ENCODE measurements around the gene ULK1. TPM values are rescaled to one million over a fixed set of nuclear protein-coding genes. Genes with fewer than 3 reads are reported as not detected.

The ULK1 gene
- total and polyA plus RNA-seq, 2 of the 13 experiments (the other 11 are each of a cell fraction or from before 2014, with no cell fraction given): 2.8 to 10.1 TPM

DNA sequence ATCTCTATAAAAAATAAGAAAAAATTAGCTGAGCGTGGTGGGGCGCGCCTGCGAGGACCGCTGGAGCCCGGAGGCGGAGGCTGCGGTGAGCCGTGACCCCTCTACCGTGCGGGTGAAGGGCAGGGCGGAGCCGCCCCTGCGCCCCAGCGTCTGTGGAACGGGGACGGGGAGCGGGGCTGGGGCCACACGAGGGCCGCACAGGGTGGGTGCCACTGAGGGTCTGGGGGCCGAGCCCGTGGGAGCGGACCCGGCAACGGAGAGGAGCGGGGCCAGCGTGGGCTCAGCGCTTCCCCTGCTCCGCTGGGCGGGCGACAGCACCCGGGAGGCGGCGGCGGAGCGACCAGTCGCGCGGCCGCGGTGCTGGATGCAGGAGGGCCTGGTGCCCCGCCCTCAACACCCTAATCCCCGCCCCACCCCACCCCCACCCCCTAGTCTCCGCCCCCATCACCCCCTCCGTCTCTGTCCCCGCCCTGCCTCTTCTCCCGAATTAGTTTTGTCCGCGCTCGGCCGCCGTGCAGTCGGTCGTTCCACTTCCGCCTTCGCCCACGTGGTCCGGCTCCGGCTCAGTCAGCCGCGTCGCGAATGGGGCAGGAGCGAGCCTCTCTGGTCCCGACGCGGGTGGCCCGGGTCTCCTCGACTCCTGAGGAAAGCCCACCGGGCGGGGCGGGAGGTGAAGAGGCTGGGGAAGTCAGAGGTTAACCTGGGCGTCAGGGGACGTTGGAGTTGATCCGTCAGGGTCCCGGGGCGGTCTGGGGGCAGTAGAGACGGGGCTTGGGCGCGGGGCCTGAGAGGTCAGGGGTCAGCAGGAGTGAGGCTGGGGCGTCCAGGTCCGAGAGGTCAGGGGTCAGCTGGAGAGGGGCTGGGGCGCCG lies 34.5 kb downstream of the ULK1 start, which contains the start of gene PUS1 (continued):
- TF ChIP-seq, protein P1, sequence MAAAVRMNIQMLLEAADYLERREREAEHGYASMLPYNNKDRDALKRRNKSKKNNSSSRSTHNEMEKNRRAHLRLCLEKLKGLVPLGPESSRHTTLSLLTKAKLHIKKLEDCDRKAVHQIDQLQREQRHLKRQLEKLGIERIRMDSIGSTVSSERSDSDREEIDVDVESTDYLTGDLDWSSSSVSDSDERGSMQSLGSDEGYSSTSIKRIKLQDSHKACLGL (CRISPR knock-in tag; IDR thresholded peaks at IDR 0.05): peak; percentile 99
- TF ChIP-seq ELK4 (CRISPR knock-in tag; IDR thresholded peaks at IDR 0.05; ENCODE audit: borderline replicate concordance) (no peak), RXRA (CRISPR knock-in tag; IDR thresholded peaks at IDR 0.05) (0 out of 2 replicates have a peak, but pooled peaks have one; percentile 4), NONO (IDR thresholded peaks at IDR 0.05) (no peak), NONO (CRISPR knock-in tag; conservative IDR thresholded peaks at IDR 0.05) (peak; percentile 96), SALL2 (CRISPR knock-in tag; IDR thresholded peaks at IDR 0.05) (peak; percentile 83; the same call in 1 of the 2 replicates), ZNF530 (CRISPR knock-in tag; IDR thresholded peaks at IDR 0.05; ENCODE audit: low read depth) (no peak), ZNF614 (CRISPR knock-in tag; IDR thresholded peaks at IDR 0.05; ENCODE audit: borderline replicate concordance) (no peak)
- TF ChIP-seq, protein P2, sequence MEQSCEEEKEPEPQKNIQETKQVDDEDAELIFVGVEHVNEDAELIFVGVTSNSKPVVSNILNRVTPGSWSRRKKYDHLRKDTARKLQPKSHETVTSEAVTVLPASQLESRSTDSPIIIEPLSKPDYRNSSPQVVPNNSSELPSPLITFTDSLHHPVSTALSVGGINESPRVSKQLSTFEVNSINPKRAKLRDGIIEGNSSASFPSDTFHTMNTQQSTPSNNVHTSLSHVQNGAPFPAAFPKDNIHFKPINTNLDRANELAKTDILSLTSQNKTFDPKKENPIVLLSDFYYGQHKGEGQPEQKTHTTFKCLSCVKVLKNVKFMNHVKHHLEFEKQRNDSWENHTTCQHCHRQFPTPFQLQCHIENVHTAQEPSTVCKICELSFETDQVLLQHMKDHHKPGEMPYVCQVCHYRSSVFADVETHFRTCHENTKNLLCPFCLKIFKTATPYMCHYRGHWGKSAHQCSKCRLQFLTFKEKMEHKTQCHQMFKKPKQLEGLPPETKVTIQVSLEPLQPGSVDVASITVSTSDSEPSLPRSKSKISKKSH (CRISPR knock-in tag; IDR thresholded peaks at IDR 0.05; ENCODE audit: borderline replicate concordance): no peak
- TF ChIP-seq, protein P3, sequence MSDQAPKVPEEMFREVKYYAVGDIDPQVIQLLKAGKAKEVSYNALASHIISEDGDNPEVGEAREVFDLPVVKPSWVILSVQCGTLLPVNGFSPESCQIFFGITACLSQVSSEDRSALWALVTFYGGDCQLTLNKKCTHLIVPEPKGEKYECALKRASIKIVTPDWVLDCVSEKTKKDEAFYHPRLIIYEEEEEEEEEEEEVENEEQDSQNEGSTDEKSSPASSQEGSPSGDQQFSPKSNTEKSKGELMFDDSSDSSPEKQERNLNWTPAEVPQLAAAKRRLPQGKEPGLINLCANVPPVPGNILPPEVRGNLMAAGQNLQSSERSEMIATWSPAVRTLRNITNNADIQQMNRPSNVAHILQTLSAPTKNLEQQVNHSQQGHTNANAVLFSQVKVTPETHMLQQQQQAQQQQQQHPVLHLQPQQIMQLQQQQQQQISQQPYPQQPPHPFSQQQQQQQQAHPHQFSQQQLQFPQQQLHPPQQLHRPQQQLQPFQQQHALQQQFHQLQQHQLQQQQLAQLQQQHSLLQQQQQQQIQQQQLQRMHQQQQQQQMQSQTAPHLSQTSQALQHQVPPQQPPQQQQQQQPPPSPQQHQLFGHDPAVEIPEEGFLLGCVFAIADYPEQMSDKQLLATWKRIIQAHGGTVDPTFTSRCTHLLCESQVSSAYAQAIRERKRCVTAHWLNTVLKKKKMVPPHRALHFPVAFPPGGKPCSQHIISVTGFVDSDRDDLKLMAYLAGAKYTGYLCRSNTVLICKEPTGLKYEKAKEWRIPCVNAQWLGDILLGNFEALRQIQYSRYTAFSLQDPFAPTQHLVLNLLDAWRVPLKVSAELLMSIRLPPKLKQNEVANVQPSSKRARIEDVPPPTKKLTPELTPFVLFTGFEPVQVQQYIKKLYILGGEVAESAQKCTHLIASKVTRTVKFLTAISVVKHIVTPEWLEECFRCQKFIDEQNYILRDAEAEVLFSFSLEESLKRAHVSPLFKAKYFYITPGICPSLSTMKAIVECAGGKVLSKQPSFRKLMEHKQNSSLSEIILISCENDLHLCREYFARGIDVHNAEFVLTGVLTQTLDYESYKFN (CRISPR knock-in tag; conservative IDR thresholded peaks at IDR 0.05): peak; percentile 44; the same call in 1 of the 2 replicates
- TF ChIP-seq, protein P4, sequence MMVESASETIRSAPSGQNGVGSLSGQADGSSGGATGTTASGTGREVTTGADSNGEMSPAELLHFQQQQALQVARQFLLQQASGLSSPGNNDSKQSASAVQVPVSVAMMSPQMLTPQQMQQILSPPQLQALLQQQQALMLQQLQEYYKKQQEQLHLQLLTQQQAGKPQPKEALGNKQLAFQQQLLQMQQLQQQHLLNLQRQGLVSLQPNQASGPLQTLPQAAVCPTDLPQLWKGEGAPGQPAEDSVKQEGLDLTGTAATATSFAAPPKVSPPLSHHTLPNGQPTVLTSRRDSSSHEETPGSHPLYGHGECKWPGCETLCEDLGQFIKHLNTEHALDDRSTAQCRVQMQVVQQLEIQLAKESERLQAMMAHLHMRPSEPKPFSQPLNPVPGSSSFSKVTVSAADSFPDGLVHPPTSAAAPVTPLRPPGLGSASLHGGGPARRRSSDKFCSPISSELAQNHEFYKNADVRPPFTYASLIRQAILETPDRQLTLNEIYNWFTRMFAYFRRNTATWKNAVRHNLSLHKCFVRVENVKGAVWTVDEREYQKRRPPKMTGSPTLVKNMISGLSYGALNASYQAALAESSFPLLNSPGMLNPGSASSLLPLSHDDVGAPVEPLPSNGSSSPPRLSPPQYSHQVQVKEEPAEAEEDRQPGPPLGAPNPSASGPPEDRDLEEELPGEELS (CRISPR knock-in tag; IDR thresholded peaks at IDR 0.05): 0 out of 2 replicates have a peak, but pooled peaks have one; percentile 3

All from HepG2 (cell line).